OCI-LY1 (cell line): ENCODE results near the gene KIRREL2.

Source experiments
- EZH2 ChIP-seq: fragments of 200-600 bp; sonication (generic), shearing (Covaris generic); IDR thresholded peaks from 2 replicates; pipeline ENCODE4 v1.8.0; 2017; ENCODE audit warnings: borderline replicate concordance, mixed run types, mild to moderate bottlenecking, antibody characterized with exemption, low read length, moderate library complexity, mixed read lengths
- TF ChIP-seq, protein P1 (sequence below): fragments of 200-600 bp; sonication (generic), shearing (Covaris generic); IDR thresholded peaks from 2 replicates; pipeline ENCODE4 v1.5.1; 2017; ENCODE audit warnings: mild to moderate bottlenecking, antibody characterized with exemption, low read length, moderate library complexity, mixed read lengths

DNA sequence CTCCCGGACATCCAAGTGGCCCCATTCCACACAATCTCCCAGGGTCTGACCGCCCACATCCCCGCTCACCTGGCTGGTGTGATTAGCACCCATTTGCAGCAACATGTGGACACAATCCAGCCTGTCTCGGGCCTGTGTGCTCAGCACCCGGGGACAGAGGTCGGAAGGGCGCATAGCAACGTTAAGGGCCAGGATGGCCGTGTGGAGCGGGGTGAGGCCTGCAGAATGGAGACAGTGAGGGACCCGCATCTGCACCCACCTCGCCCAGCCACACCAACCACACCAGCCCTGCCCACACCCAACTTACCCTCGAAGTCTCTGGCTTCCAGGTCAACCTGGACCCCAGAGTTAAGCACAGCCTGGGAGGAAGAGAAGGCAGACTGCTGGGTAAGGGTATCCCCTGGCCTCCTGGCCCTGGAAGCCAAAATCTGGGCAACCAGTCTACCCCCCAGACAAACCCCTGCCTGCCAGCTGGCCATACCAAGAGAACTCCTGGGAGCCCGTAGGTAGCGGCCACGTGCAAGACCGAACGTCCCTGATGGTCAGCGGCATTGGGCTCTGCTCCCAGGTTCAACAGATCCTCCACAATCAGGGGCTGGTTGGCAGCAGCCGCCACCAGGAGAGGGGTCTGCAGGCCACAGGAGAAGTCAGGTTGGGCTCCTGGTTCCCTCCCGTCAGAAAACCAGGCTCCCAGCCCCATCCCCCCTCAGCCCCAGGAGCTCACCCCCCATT, 39.4 kb downstream of the KIRREL2 start:
- TF ChIP-seq EZH2: no peak
- TF ChIP-seq, protein P1, sequence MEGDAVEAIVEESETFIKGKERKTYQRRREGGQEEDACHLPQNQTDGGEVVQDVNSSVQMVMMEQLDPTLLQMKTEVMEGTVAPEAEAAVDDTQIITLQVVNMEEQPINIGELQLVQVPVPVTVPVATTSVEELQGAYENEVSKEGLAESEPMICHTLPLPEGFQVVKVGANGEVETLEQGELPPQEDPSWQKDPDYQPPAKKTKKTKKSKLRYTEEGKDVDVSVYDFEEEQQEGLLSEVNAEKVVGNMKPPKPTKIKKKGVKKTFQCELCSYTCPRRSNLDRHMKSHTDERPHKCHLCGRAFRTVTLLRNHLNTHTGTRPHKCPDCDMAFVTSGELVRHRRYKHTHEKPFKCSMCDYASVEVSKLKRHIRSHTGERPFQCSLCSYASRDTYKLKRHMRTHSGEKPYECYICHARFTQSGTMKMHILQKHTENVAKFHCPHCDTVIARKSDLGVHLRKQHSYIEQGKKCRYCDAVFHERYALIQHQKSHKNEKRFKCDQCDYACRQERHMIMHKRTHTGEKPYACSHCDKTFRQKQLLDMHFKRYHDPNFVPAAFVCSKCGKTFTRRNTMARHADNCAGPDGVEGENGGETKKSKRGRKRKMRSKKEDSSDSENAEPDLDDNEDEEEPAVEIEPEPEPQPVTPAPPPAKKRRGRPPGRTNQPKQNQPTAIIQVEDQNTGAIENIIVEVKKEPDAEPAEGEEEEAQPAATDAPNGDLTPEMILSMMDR: no peak
